Measurements from ENCODE around the gene HNRNPA3. TPM values are rescaled to one million over a fixed set of nuclear protein-coding genes. Genes with fewer than 3 reads are reported as not detected.
"Not testable (repeated sequence)": the region's sequence is repeated elsewhere in the genome, so short reads cannot be mapped to it uniquely, and the experiment has no call there.

HNRNPA3 gene
- total RNA-seq, 1 donor from 2014 or later: 339 TPM

- TF ChIP-seq CTCF (IDR thresholded peaks at IDR 0.05; ENCODE audit: unreplicated experiment): no peak
- Mint-ChIP-seq H3K4me1 (ENCODE audit: low read depth) (peaks cover 35% of the 10 kb centered on the region), H3K36me3 (ENCODE audit: insufficient read depth) (peaks cover 2% of the 10 kb centered on the region), H3K9me3 (ENCODE audit: low read depth) (peaks cover 3% of the 10 kb centered on the region), H3K27ac (peak overlapping the region; percentile 99), H3K4me3 (ENCODE audit: low read depth) (peak overlapping the region; percentile 84), H3K27me3 (no peaks in the 10 kb centered on the region)
- no peak for DNase-seq (ENCODE audit: low spot score, unreplicated experiment)
These were observed 53.5 kb downstream of the HNRNPA3 start for GRCh38 chr2:177265824-177266817.

GRCh38 chr2:177266955-177267354 is 54.4 kb downstream of the HNRNPA3 start:
- H3K27ac Mint-ChIP-seq: peak overlapping the region; percentile 99
- H3K27me3 Mint-ChIP-seq; DNase-seq (ENCODE audit: low spot score, unreplicated experiment); H3K9me3 Mint-ChIP-seq (ENCODE audit: low read depth); H3K36me3 Mint-ChIP-seq (ENCODE audit: insufficient read depth); H3K4me3 Mint-ChIP-seq (ENCODE audit: low read depth): not testable (repeated sequence)
- peaks cover 26% of the 10 kb centered on the region for H3K4me1 Mint-ChIP-seq (ENCODE audit: low read depth)

GRCh38 chr2:177268187-177268871 is 55.7 kb downstream of the HNRNPA3 start:
- no peak overlapping the region for H3K27ac Mint-ChIP-seq

GRCh38 chr2:177268901-177269300 is 56.3 kb downstream of the HNRNPA3 start:
- no peaks in the 10 kb centered on the region for H3K27me3 Mint-ChIP-seq
- no peak overlapping the region for H3K4me3 Mint-ChIP-seq (ENCODE audit: low read depth)
- TF ChIP-seq CTCF (IDR thresholded peaks at IDR 0.05; ENCODE audit: unreplicated experiment): no peak
- peaks cover 22% of the 10 kb centered on the region for H3K4me1 Mint-ChIP-seq (ENCODE audit: low read depth)
- peaks cover 3% of the 10 kb centered on the region for H3K9me3 Mint-ChIP-seq (ENCODE audit: low read depth)
- no peaks in the 10 kb centered on the region for H3K36me3 Mint-ChIP-seq (ENCODE audit: insufficient read depth)
- no peak overlapping the region for H3K27ac Mint-ChIP-seq
- no peak for DNase-seq (ENCODE audit: low spot score, unreplicated experiment)

More at GRCh38 chr2:177268187-177268871, 55.7 kb downstream of the HNRNPA3 start:
- no peak for TF ChIP-seq CTCF (IDR thresholded peaks at IDR 0.05; ENCODE audit: unreplicated experiment)
- Mint-ChIP-seq H3K4me3 (ENCODE audit: low read depth) (no peak overlapping the region), H3K9me3 (ENCODE audit: low read depth) (peaks cover 3% of the 10 kb centered on the region), H3K4me1 (ENCODE audit: low read depth) (peaks cover 22% of the 10 kb centered on the region), H3K36me3 (ENCODE audit: insufficient read depth) (no peaks in the 10 kb centered on the region), H3K27me3 (no peaks in the 10 kb centered on the region)
- DNase-seq (ENCODE audit: low spot score, unreplicated experiment): no peak

- Mint-ChIP-seq H3K4me3 (ENCODE audit: low read depth) (no peak overlapping the region), H3K27me3 (no peaks in the 10 kb centered on the region), H3K36me3 (ENCODE audit: insufficient read depth) (no peaks in the 10 kb centered on the region), H3K4me1 (ENCODE audit: low read depth) (peaks cover 17% of the 10 kb centered on the region), H3K27ac (no peak overlapping the region), H3K9me3 (ENCODE audit: low read depth) (peaks cover 3% of the 10 kb centered on the region)
- no peak for DNase-seq (ENCODE audit: low spot score, unreplicated experiment)
- TF ChIP-seq CTCF (IDR thresholded peaks at IDR 0.05; ENCODE audit: unreplicated experiment): no peak
These were observed 57.9 kb downstream of the HNRNPA3 start for GRCh38 chr2:177270531-177270930.
